GM12865 (cell line): ENCODE measurements around the gene PDE6B.
A peak's percentile ranks its signal among the peaks of the same experiment; 100 is the strongest.
"Not testable (repeated sequence)": the region's sequence is repeated elsewhere in the genome, so short reads cannot be mapped to it uniquely, and the experiment has no call there.

Source experiments
- DNase-seq: peaks from one replicate; pipeline ENCODE4 v3.0.0; 2010; ENCODE audit warnings: low read depth
- H3K4me3 ChIP-seq: 2 replicates; pipeline ENCODE4 v1.5.1; 2011; ENCODE audit warnings: mild to moderate bottlenecking, low read depth, low read length, control low read depth
- CTCF ChIP-seq: IDR thresholded peaks from 2 replicates; pipeline ENCODE4 v1.5.1; 2011; ENCODE audit warnings: low read length, control low read depth, low read depth, inconsistent platforms; ENCODE audit not compliant: insufficient read depth; ENCODE audit errors: missing control alignments

PDE6B gene

GRCh38 chr4:667545-667925 lies 42.2 kb downstream of the PDE6B start:
- no peak for DNase-seq
- no peak for TF ChIP-seq CTCF

DNA sequence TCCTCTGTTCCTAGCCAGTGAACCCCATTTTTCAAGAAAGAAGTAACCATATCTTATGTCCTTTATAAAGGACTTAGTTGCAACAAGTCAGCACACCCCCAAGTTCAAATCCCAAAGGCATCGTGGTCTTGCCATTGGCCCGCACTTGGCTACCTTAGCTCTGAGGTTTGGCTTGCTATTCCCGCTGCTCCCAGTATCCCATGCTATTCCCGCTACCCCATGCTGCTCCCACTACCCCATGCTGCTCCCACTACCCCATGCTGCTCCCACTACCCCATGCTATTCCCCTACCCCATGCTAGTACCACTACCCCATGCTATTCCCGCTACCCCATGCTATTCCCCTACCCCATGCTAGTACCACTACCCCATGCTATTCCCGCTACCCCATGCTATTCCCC lies 42.8 kb downstream of the PDE6B start:
- not testable (repeated sequence) for H3K4me3 ChIP-seq, DNase-seq

More at GRCh38 chr4:667545-667925, 42.2 kb downstream of the PDE6B start:
- no peak overlapping the region for H3K4me3 ChIP-seq

DNA sequence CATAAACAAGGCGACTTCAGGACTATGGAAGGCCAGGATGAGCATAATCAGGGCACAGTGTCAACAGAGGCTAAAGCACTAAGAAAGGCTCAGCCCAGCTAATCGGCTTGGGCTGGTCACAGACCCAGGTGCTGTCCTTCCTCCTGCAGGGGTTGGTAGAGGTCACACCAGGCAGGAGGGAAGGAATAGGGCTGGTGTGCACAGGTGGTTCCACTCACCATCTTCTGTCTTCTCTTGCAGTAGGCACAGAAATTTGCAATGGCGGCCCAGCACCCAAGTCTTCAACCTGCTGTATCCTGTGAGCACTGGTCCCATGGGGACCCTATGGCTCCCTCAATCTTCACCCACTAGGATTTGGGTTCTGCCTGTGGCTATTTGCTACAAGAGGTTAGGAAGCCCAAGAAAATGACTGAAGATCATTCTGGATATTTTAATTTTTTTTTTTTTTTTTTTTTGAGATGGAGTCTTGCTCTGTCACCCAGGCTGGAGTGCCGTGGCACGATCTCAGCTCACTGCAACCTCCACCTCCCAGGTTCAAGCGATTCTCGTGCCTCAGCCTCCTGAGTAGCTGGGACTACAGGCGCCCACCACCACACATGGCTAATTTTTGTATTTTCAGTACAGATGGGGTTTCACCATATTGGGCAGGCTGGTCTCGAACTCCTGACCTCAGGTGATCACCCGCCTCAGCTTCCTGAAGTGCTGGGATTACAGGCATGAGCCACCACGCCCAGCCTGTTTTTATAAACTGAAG lies 44.6 kb downstream of the PDE6B start:
- DNase-seq, H3K4me3 ChIP-seq: not testable (repeated sequence)

GRCh38 chr4:671769-672168 lies 46.4 kb downstream of the PDE6B start:
- TF ChIP-seq CTCF, result no peak
- DNase-seq, result no peak
- no peak overlapping the region for H3K4me3 ChIP-seq

DNA sequence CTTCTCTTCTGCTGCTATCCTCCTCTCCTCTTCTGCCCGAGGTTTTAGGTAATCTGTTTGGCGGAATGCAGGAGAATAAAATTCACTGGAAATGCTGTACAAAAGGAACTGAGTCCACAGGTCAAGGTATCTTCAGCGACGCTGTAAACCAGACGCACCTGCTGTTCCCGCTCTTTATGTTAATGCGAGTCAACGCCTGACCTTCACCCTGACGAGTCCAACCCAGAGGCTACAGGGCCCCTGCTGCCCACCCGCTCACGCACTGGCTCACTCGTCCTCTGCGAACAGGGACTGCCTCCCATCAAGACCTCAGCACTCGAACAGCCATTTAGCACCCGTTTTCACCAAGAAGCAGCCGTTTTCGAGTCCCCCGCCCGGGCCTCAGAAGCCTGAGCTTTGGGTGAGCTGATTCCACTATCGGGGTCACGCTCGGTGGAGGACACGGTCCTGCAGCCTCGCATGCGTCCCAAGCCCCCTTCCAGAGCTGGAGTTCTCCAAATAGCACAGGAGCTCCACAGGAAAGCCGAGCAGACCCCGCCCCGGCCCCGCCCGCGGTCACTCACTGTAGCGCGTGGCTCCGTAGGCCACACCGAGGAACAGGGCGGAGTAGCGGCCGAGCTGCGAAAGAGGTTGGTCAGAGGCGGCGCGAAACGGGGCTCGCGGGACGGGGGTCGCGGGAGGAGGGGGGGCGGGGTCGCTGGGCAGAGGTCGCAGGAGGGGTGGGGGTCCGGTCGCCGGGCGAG lies 48.1 kb downstream of the PDE6B start:
- no peak for DNase-seq
- no peak for TF ChIP-seq CTCF
- peak overlapping the region; percentile 72 for H3K4me3 ChIP-seq

DNA sequence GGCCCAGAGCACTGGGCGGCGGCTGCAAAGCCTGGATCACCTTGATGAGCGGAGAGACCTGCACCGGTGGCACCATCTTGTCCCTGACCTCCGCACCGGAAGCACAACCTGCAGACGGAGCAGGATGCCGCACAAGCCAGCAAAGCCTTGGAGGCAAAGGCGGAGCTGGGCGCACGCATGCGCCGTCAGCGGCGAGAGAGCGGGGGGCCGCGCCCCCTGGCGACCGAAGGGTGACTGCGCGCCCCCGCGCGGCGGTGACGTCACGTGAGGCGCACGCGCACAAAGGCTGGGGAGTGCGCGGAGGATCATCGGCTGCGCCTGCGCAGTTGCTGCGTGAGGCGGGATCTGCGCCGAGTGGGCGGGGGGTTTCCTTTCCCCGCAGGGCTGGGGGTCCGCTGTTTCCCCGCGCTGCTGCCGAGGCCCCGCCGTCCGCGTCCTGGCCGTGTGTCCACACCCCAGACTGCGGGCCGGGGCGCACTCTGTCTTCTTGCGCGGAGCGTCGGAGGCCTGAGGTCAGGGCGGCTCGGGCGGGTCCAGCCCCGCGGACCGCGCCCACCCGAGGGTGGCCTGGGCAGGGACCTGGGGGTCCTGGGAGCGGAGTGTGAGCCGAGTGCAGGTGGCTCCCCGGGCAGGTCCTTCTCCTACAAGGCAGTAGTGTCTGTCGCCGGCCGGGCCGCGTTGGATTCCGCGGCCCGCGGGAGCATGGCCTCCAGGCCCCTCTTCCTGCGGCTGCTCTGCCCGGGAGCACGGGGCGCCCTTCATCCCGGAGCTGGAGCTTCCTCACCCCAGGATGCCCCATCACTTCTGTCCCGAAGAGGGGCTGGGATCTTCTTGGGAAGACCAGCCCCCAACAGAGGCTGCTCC lies 49.0 kb downstream of the PDE6B start, which contains the start of the genes ATP5ME and MYL5:
ATP5ME (minus strand) TSS at position 105 of the 864 bp plus-strand sequence; CDS start at position 76, 29 bp downstream.
MYL5 (plus strand) TSS at position 371 of the 864 bp plus-strand sequence. CDS start 3,485 bp downstream, outside the sequence.
- TF ChIP-seq CTCF, result peak; percentile 99
- peak within 1 kb of the TSS; percentile 88 for H3K4me3 ChIP-seq

GRCh38 chr4:675036-675882 lies 49.9 kb downstream of the PDE6B start:
- no peak for TF ChIP-seq CTCF
- H3K4me3 ChIP-seq, result peak overlapping the region; percentile 88
- peak; percentile 47 for DNase-seq

More for the DNA sequence above, 49.0 kb downstream of the PDE6B start, which contains the start of the genes ATP5ME and MYL5:
- DNase-seq, result peak; percentile 98
